K562 (cell line): ENCODE results near the gene PTPN1. TPM values are rescaled to one million over a fixed set of nuclear protein-coding genes. Genes with fewer than 3 reads are reported as not detected.
A peak's percentile ranks its signal among the peaks of the same experiment; 100 is the strongest.

ENCODE experiments used
- ATAC-seq: fragments of 200-7000 bp; cut with Tn5 transposase; 3 replicates; pipeline ENCODE4 v1.9.1; 2020; ENCODE audit warnings: moderate library complexity
- BruUV-seq: library from RNA; stranded (reverse); fragments of 400-500 nt; replicated peaks from 2 replicates; lab custom pipeline; 2021; lab: Mats Ljungman, UMichigan
- CTCF ChIA-PET: fragments of 300-600 bp; formaldehyde crosslinking; extraction: SDS; loops from one replicate; lab custom pipeline; 2021; ENCODE audit warnings: low intra/inter-chr PET ratio; lab: Yijun Ruan, JAX
- POLR2A ChIA-PET: fragments of 300-600, 350-650 bp; sonication (Branson Sonifier 250); formaldehyde crosslinking; extraction: SDS; loops from one replicate; lab custom pipeline; 2021; ENCODE audit warnings: antibody characterized with exemption, inconsistent platforms; lab: Yijun Ruan, JAX
- DNase-seq, 4 experiments: peaks; one replicate each; pipeline versions ENCODE4 v3.0.0 to v3.0.0-alpha.2; 2011 to 2018; ENCODE audit warnings: low spot score in 3 of 4, mixed read lengths in 3 of 4; ENCODE audit errors: extremely low read depth in 1 of 4
- FAIRE-seq: peaks from 2 replicates; lab custom pipeline; 2011; peaks lifted over from hg19 to GRCh38; lab: Jason Lieb, UNC
- H2AFZ ChIP-seq: 2 replicates; pipeline ENCODE4 v1.6.0; 2011; ENCODE audit warnings: low read depth, low read length, control low read depth, inconsistent platforms
- H3K27ac ChIP-seq: fragments of 200-600 bp; 3 replicates; pipeline ENCODE4 v1.8.0; 2011; ENCODE audit warnings: low read depth, mild to moderate bottlenecking, control low read depth, inconsistent platforms, low read length, moderate library complexity, mixed read lengths; ENCODE audit errors: extremely low read depth
- H3K27me3 ChIP-seq, 2 experiments: fragments of 300-600 bp in 1 of 2; 2 replicates in 1 of 2; 3 replicates in 1 of 2; pipeline versions ENCODE4 v1.6.0 to v1.8.0; 2011; ENCODE audit warnings: inconsistent platforms in 2 of 2, low read length in 2 of 2, mild to moderate bottlenecking in 1 of 2, mixed read lengths in 1 of 2, moderate library complexity in 1 of 2; ENCODE audit not compliant: control insufficient read depth in 2 of 2, insufficient read depth in 2 of 2
- H3K36me3 ChIP-seq: fragments of 300-600 bp; 3 replicates; pipeline ENCODE4 v1.8.0; 2011; ENCODE audit warnings: mild to moderate bottlenecking, low read length, inconsistent platforms; ENCODE audit not compliant: control insufficient read depth, insufficient read depth
- H3K4me1 ChIP-seq, 2 experiments: fragments of 200-600 bp in 1 of 2; replicated peaks in 1 of 2; 2 replicates in 1 of 2; 3 replicates in 1 of 2; pipeline versions ENCODE4 v1.5.1 to v1.8.0; 2011; ENCODE audit warnings: inconsistent platforms in 2 of 2, low read length in 2 of 2, mild to moderate bottlenecking in 1 of 2, mixed read lengths in 1 of 2, moderate library complexity in 1 of 2; ENCODE audit not compliant: control insufficient read depth in 2 of 2, insufficient read depth in 2 of 2
- H3K4me2 ChIP-seq: 2 replicates; pipeline ENCODE4 v1.6.1; 2011; ENCODE audit warnings: low read length, control low read depth, inconsistent platforms, mixed read lengths; ENCODE audit not compliant: insufficient read depth
- H3K4me3 ChIP-seq: fragments of 200-600 bp; sonication (generic), shearing (Covaris generic); 2 replicates; pipeline ENCODE4 v1.5.1; 2016; ENCODE audit warnings: control low read depth, inconsistent platforms
- H3K79me2 ChIP-seq: fragments of 200-600 bp; 3 replicates; pipeline ENCODE4 v1.8.0; 2011; ENCODE audit warnings: low read length, inconsistent platforms; ENCODE audit not compliant: control insufficient read depth, insufficient read depth
- H3K9ac ChIP-seq, 2 experiments: 2 replicates each; pipeline versions ENCODE4 v1.6.0 to v1.6.1; 2011; ENCODE audit warnings: low read depth in 2 of 2, low read length in 2 of 2, control low read depth in 1 of 2, inconsistent platforms in 1 of 2, mild to moderate bottlenecking in 1 of 2, mixed read lengths in 1 of 2; ENCODE audit not compliant: insufficient read depth in 1 of 2
- H3K9me1 ChIP-seq: one replicate; pipeline ENCODE4 v1.6.0; 2011; ENCODE audit warnings: inconsistent platforms, mild to moderate bottlenecking, low read length, moderate library complexity; ENCODE audit not compliant: control insufficient read depth, insufficient read depth
- H3K9me3 ChIP-seq: replicated peaks from 2 replicates; pipeline ENCODE4 v1.5.1; 2011; ENCODE audit warnings: low read depth, low read length, inconsistent platforms; ENCODE audit not compliant: control insufficient read depth, insufficient read depth
- H4K20me1 ChIP-seq: replicated peaks from 2 replicates; pipeline ENCODE4 v1.6.1; 2011; ENCODE audit warnings: low read length, inconsistent platforms, mixed read lengths; ENCODE audit not compliant: control insufficient read depth, insufficient read depth
- CBX8 ChIP-seq: fragments of 200-600 bp; sonication (generic); IDR thresholded peaks from 2 replicates; pipeline ENCODE4 v1.6.1; 2012; ENCODE audit warnings: borderline replicate concordance, mixed run types, low read depth, mild to moderate bottlenecking, moderate library complexity, mixed read lengths, low read length, control low read depth, inconsistent platforms; ENCODE audit not compliant: poor library complexity, severe bottlenecking; ENCODE audit errors: extremely low read depth
- MYNN ChIP-seq, 2 experiments: sonication (generic); formaldehyde crosslinking in 1 of 2; IDR thresholded peaks; 2 replicates each; pipeline versions ENCODE4 v1.5.0 to v1.6.1; 2016 to 2020; ENCODE audit warnings: antibody characterized with exemption in 1 of 2, missing genetic modification reagents in 1 of 2
- POLR3G ChIP-seq: IDR thresholded peaks from 2 replicates; pipeline ENCODE4 v1.6.1; 2011; ENCODE audit not compliant: insufficient read length, insufficient replicate concordance; ENCODE audit errors: extremely low read depth
- ZNF518B ChIP-seq: fragments of 250-450 bp; sonication (Bioruptor Pico); IDR thresholded peaks from 2 replicates; pipeline ENCODE4 v1.5.0; 2021; ENCODE audit warnings: mild to moderate bottlenecking, moderate library complexity
- ZSCAN32 ChIP-seq: fragments of 450-650 bp; formaldehyde crosslinking; IDR thresholded peaks from 2 replicates; pipeline ENCODE4 v1.4.0; 2020; ENCODE audit warnings: mild to moderate bottlenecking, moderate library complexity
- WGBS: fragments of 100-300 bp; shearing (Covaris generic); methylation state at CpG from one replicate; pipeline ENCODE4 v1.1.6; 2016; ENCODE audit warnings: low coverage, mixed read lengths; ENCODE audit not compliant: insufficient coverage; ENCODE audit errors: missing lambda C conversion rate; 5-methylcytosine and 5-hydroxymethylcytosine counted together
- in situ Hi-C: fragments of 300-500 bp; cut with MboI; formaldehyde crosslinking; loops from 4 replicates; pipeline ENCODE4 v1.15.0; 2018; ENCODE audit warnings: inconsistent platforms, mixed read lengths
- intact Hi-C: fragments of 100-400 bp; cut with micrococcal nuclease; formaldehyde crosslinking; loops from 2 replicates; pipeline ENCODE4 v1.14.2; 2022
- polyA plus RNA-seq, 8 experiments: library from polyadenylated mRNA; depleted of rRNA in 4 of 8; stranded (reverse) in 5 of 8; unstranded in 3 of 8; fragments of >200 nt; fragmentation: Nextera tagmentation in 2 of 8; fragmentation: Illumina TruSeq in 1 of 8; extraction: Ambion mirVana in 2 of 8; extraction: Trizol in 1 of 8; gene quantifications; 2 replicates each; pipeline versions ENCODE4 v1.2.1 to v1.2.3, GENCODE V29; 2011 to 2014; ENCODE audit warnings: inconsistent platforms in 1 of 8, missing spikeins in 1 of 8
- total RNA-seq, 7 experiments: library from RNA; depleted of rRNA in 6 of 7; stranded (reverse); fragments of >200 nt in 6 of 7; fragmentation: Illumina TruSeq in 2 of 7; extraction: Trizol in 2 of 7; gene quantifications; 2 replicates each; pipeline versions ENCODE4 v1.2.1 to v1.2.3, GENCODE V29; 2011 to 2021; ENCODE audit warnings: low replicate concordance in 1 of 7
- TF ChIP-seq, protein P1 (sequence below), 2 experiments: fragments of 450-650 bp in 1 of 2; IDR thresholded peaks; 2 replicates each; pipeline ENCODE4 v1.6.1; 2011 to 2017; ENCODE audit warnings: low read depth in 2 of 2, antibody characterized with exemption in 1 of 2, borderline replicate concordance in 1 of 2, low read length in 1 of 2, mild to moderate bottlenecking in 1 of 2, mixed read lengths in 1 of 2; ENCODE audit not compliant: control insufficient read depth in 1 of 2
- TF ChIP-seq, protein P2 (sequence below): fragments of 450-650 bp; IDR thresholded peaks from 2 replicates; pipeline ENCODE4 v1.6.1; 2017; ENCODE audit warnings: antibody characterized with exemption
- TF ChIP-seq, protein P3 (sequence below), 2 experiments: fragments of 450-650 bp in 1 of 2; sonication (generic) in 1 of 2; formaldehyde crosslinking in 1 of 2; IDR thresholded peaks in 1 of 2; conservative IDR thresholded peaks in 1 of 2; 2 replicates each; pipeline versions ENCODE4 v1.6.1 to v1.8.1; 2016 to 2023; ENCODE audit warnings: mild to moderate bottlenecking in 2 of 2, moderate library complexity in 2 of 2, inconsistent platforms in 1 of 2, missing genetic modification reagents in 1 of 2

Gene PTPN1
- total and polyA plus RNA-seq, 9 of the 15 experiments (the other 6 are each of a cell fraction or from before 2014, with no cell fraction given): 11.0 to 85.3 (median 54.0) TPM

DNA sequence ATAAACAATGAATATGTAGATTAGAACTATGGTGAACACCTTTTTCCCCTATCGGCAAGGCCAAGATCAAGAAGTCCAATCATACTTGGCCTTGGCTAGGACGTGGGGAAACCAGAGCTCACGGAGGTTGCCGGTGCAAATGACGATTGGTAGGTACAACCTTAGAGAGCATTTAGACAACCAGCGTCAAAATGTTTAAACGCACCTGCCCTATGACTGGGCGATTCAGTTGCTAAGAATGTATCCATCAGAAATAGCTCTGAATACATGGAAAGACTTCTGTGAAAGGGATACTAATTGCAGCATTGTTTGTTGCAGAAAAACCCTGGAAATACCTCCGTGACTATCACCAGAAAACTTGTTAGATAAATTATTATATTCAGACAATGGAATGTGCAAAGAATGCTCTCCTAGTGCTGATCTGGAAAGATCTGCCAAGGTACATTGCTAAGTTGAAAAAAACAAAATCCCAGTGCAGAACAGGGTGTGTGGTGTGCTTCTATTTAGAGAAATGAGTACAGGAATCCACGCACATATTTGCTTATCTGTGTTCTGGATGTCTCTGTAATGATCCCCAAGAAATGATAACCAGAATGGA, 48.0 kb upstream of the PTPN1 start:
- H3K79me2 ChIP-seq: no peaks in the 10 kb centered on the region
- no peaks in the 10 kb centered on the region for H3K9me3 ChIP-seq
- no peak overlapping the region for H3K4me2 ChIP-seq
- peaks cover 14 to 17% of the 10 kb centered on the region in 2 experiments; a peak in 4 of 5 replicates for H3K4me1 ChIP-seq
- in situ Hi-C loops (loop anchor here (5.0 kb wide), 4 partner anchors 115 to 485 kb away; no protein-coding TSS in a partner anchor), intact Hi-C loops (loop anchor here (5.0 to 10.0 kb wide), 4 partner anchors 115 to 477 kb away; partner anchors contain the start of gene SNAI1)
- ChIA-PET POLR2A (interaction anchor here (0.6 to 1.5 kb wide), 3 partner anchors 22 to 275 kb away, joined by 3 read pairs; no protein-coding TSS in a partner anchor), CTCF (interaction anchor here (0.6 to 6.7 kb wide), 5 partner anchors 11 to 276 kb away, joined by 3 to 58 read pairs (median 5); partner anchors contain the start of gene CEBPB)
- H3K9me1 ChIP-seq: no peaks in the 10 kb centered on the region
- H2AFZ ChIP-seq: peak overlapping the region; percentile 47; the same call in 1 of the 2 replicates
- WGBS: 41% methylated on average over 10 of the region's 10 CpGs
- no peak for FAIRE-seq
- no peak overlapping the region for H3K4me3 ChIP-seq
- H3K9ac ChIP-seq: no peak overlapping the region
- no TSS peak for BruUV-seq
- no peaks in the 10 kb centered on the region for H4K20me1 ChIP-seq
- ATAC-seq: no peak
- H3K27me3 ChIP-seq: no peaks in the 10 kb centered on the region
- H3K36me3 ChIP-seq: no peaks in the 10 kb centered on the region
- DNase-seq: no peak
- no peak overlapping the region for H3K27ac ChIP-seq
- TF ChIP-seq MYNN (IDR thresholded peaks at IDR 0.05): no peak
- no peak for TF ChIP-seq MYNN (CRISPR knock-in tag; IDR thresholded peaks at IDR 0.05)
- TF ChIP-seq, protein P1, sequence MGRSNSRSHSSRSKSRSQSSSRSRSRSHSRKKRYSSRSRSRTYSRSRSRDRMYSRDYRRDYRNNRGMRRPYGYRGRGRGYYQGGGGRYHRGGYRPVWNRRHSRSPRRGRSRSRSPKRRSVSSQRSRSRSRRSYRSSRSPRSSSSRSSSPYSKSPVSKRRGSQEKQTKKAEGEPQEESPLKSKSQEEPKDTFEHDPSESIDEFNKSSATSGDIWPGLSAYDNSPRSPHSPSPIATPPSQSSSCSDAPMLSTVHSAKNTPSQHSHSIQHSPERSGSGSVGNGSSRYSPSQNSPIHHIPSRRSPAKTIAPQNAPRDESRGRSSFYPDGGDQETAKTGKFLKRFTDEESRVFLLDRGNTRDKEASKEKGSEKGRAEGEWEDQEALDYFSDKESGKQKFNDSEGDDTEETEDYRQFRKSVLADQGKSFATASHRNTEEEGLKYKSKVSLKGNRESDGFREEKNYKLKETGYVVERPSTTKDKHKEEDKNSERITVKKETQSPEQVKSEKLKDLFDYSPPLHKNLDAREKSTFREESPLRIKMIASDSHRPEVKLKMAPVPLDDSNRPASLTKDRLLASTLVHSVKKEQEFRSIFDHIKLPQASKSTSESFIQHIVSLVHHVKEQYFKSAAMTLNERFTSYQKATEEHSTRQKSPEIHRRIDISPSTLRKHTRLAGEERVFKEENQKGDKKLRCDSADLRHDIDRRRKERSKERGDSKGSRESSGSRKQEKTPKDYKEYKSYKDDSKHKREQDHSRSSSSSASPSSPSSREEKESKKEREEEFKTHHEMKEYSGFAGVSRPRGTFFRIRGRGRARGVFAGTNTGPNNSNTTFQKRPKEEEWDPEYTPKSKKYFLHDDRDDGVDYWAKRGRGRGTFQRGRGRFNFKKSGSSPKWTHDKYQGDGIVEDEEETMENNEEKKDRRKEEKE (IDR thresholded peaks at IDR 0.05; ENCODE audit: borderline replicate concordance in 1 of 2, control insufficient read depth in 1 of 2, low read depth in 2 of 2, low read length in 1 of 2): no peak
- TF ChIP-seq POLR3G: no peak
- TF ChIP-seq, protein P2, sequence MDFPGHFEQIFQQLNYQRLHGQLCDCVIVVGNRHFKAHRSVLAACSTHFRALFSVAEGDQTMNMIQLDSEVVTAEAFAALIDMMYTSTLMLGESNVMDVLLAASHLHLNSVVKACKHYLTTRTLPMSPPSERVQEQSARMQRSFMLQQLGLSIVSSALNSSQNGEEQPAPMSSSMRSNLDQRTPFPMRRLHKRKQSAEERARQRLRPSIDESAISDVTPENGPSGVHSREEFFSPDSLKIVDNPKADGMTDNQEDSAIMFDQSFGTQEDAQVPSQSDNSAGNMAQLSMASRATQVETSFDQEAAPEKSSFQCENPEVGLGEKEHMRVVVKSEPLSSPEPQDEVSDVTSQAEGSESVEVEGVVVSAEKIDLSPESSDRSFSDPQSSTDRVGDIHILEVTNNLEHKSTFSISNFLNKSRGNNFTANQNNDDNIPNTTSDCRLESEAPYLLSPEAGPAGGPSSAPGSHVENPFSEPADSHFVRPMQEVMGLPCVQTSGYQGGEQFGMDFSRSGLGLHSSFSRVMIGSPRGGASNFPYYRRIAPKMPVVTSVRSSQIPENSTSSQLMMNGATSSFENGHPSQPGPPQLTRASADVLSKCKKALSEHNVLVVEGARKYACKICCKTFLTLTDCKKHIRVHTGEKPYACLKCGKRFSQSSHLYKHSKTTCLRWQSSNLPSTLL: no peak
- TF ChIP-seq ZSCAN32 (CRISPR knock-in tag): no peak
- no peak for TF ChIP-seq CBX8
- no peak for TF ChIP-seq ZNF518B (CRISPR knock-in tag)
- TF ChIP-seq, protein P3, sequence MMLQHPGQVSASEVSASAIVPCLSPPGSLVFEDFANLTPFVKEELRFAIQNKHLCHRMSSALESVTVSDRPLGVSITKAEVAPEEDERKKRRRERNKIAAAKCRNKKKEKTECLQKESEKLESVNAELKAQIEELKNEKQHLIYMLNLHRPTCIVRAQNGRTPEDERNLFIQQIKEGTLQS (IDR thresholded peaks at IDR 0.05): no peak
- TF ChIP-seq, protein P3 (CRISPR knock-in tag; conservative IDR thresholded peaks at IDR 0.05): no peak
